Transverse colon (tissue), 4 donors: ENCODE measurements around the gene MEN1.

ENCODE experiments used
- CTCF ChIP-seq, 5 experiments: fragments of 200-600 bp in 3 of 5; fragments of 450-650 bp in 2 of 5; sonication (generic) in 3 of 5; IDR thresholded peaks; 1 replicate in 2 of 5; 2 replicates in 3 of 5; pipeline ENCODE4 v1.5.1; 2016 to 2017; ENCODE audit warnings: antibody characterized with exemption in 5 of 5, inconsistent platforms in 3 of 5, mild to moderate bottlenecking in 2 of 5, moderate library complexity in 1 of 5
- EP300 ChIP-seq: sonication (generic); formaldehyde crosslinking; IDR thresholded peaks from one replicate; pipeline ENCODE4 v1.6.1; 2017; ENCODE audit warnings: antibody characterized with exemption, low read depth
- POLR2AphosphoS5 ChIP-seq, 3 donors: sonication (generic); formaldehyde crosslinking; IDR thresholded peaks; one replicate each; pipeline ENCODE4 v1.6.1; 2016; ENCODE audit warnings: antibody characterized with exemption in 3 of 3

GRCh38 chr11:64790205-64791095 lies 19.9 kb downstream of the MEN1 start:
- TF ChIP-seq POLR2AphosphoS5 (IDR thresholded peaks at IDR 0.05) (no peak), CTCF (IDR thresholded peaks at IDR 0.05) (no peak), EP300 (no peak)
